Neural cell (in vitro differentiated cells): Measurements from ENCODE around the gene HEY2.

Experiments
- CTCF ChIP-seq: fragments of 450-650 bp; IDR thresholded peaks from 2 replicates; pipeline ENCODE4 v1.5.1; 2014; ENCODE audit warnings: antibody characterized with exemption, mild to moderate bottlenecking, moderate library complexity; ENCODE audit not compliant: poor library complexity, severe bottlenecking
- EP300 ChIP-seq: fragments of 450-650 bp; conservative IDR thresholded peaks from 2 replicates; pipeline ENCODE4 v1.6.1; 2014; ENCODE audit warnings: antibody characterized with exemption, mild to moderate bottlenecking, moderate library complexity; ENCODE audit not compliant: poor library complexity, severe bottlenecking
- EZH2 ChIP-seq: fragments of 200-600, 300-800 bp; shearing (Covaris generic), sonication (generic); IDR thresholded peaks from 2 replicates; pipeline ENCODE4 v1.6.1; 2014; ENCODE audit warnings: antibody characterized with exemption, low read length, borderline replicate concordance, mild to moderate bottlenecking; ENCODE audit not compliant: insufficient read depth, poor library complexity, severe bottlenecking
- POLR2AphosphoS5 ChIP-seq: IDR thresholded peaks from 2 replicates; pipeline ENCODE4 v1.6.1; 2012
- RAD21 ChIP-seq: fragments of 450-650 bp; conservative IDR thresholded peaks from 2 replicates; pipeline ENCODE4 v1.6.1; 2014; ENCODE audit warnings: antibody characterized with exemption, mild to moderate bottlenecking, moderate library complexity
- SMC3 ChIP-seq: fragments of 450-650 bp; conservative IDR thresholded peaks from 2 replicates; pipeline ENCODE4 v1.6.1; 2014; ENCODE audit warnings: antibody characterized with exemption, mild to moderate bottlenecking, moderate library complexity; ENCODE audit not compliant: poor library complexity
- TAF1 ChIP-seq: IDR thresholded peaks from 2 replicates; pipeline ENCODE4 v1.6.1; 2012; ENCODE audit warnings: low read depth

- TF ChIP-seq TAF1 = no peak
- TF ChIP-seq CTCF = no peak
- no peak for TF ChIP-seq EZH2
- no peak for TF ChIP-seq SMC3
- TF ChIP-seq RAD21 = no peak
- no peak for TF ChIP-seq EP300
- no peak for TF ChIP-seq POLR2AphosphoS5
Measured at GRCh38 chr6:125794342-125795137, 45.1 kb downstream of the HEY2 start.
